H1 (cell line): ENCODE measurements around the gene TINCR.

Experiments used
- BCL11A ChIP-seq, 2 experiments: IDR thresholded peaks; one replicate each; pipeline ENCODE4 v1.6.1; 2011; ENCODE audit warnings: low read depth in 2 of 2, low read length in 2 of 2, mild to moderate bottlenecking in 2 of 2
- CTCF ChIP-seq, 3 experiments: IDR thresholded peaks; 1 replicate in 2 of 3; 2 replicates in 1 of 3; pipeline versions ENCODE4 v1.5.1 to v1.6.1; 2011; ENCODE audit warnings: low read length in 3 of 3, mild to moderate bottlenecking in 3 of 3, inconsistent platforms in 2 of 3, low read depth in 1 of 3, moderate library complexity in 1 of 3; ENCODE audit not compliant: insufficient read depth in 1 of 3; ENCODE audit errors: control extremely low read depth in 1 of 3

GRCh38 chr19:5580161-5580571, 12.4 kb upstream of the TINCR start:
- TF ChIP-seq CTCF (IDR thresholded peaks at IDR 0.05; ENCODE audit: control extremely low read depth in 1 of 3, insufficient read depth in 1 of 3, low read depth in 1 of 3, low read length in 3 of 3) (no peak), BCL11A (IDR thresholded peaks at IDR 0.05; ENCODE audit: low read depth in 2 of 2, low read length in 2 of 2) (no peak)
